Body of pancreas (tissue), 4 donors: Measurements from ENCODE around the gene SDF2. TPM values are rescaled to one million over a fixed set of nuclear protein-coding genes. Genes with fewer than 3 reads are reported as not detected.

Experiments used
- ATAC-seq: fragments of 150-250 bp; one replicate; pipeline ENCODE4 v1.9.1; 2016
- DNase-seq, 4 donors: peaks; one replicate each; pipeline ENCODE4 v3.0.0-alpha.2; 2019
- H3K27ac ChIP-seq, 4 donors: fragments of 200-600 bp; sonication (generic); 1 replicate in 3 of 4; 2 replicates in 1 of 4; pipeline versions ENCODE4 v1.5.1 to v1.6.1; 2016 to 2019; ENCODE audit warnings: mild to moderate bottlenecking in 1 of 4, mixed read lengths in 1 of 4, moderate library complexity in 1 of 4
- H3K27me3 ChIP-seq, 2 donors: fragments of 200-600 bp; sonication (generic); one replicate each; pipeline ENCODE4 v1.6.0; 2016; ENCODE audit warnings: mild to moderate bottlenecking in 1 of 2
- H3K36me3 ChIP-seq, 2 donors: fragments of 200-600 bp; sonication (generic); replicated peaks in 1 of 2; 2 replicates each; pipeline ENCODE4 v1.5.1; 2016; ENCODE audit warnings: low read depth in 2 of 2; ENCODE audit not compliant: insufficient read depth in 1 of 2
- H3K4me1 ChIP-seq: fragments of 200-600 bp; sonication (generic); one replicate; pipeline ENCODE4 v1.6.0; 2016
- H3K4me3 ChIP-seq, 2 donors: fragments of 200-600 bp; sonication (generic); 1 replicate in 1 of 2; 2 replicates in 1 of 2; pipeline ENCODE4 v1.5.1; 2016 to 2019
- H3K9me3 ChIP-seq, 3 donors: fragments of 200-600 bp; sonication (generic); 1 replicate in 2 of 3; 2 replicates in 1 of 3; pipeline ENCODE4 v1.5.1; 2016
- CTCF ChIP-seq, 7 experiments: fragments of 450-650 bp in 4 of 7; fragments of 200-600 bp in 3 of 7; sonication (generic) in 3 of 7; IDR thresholded peaks; one replicate each; pipeline ENCODE4 v1.5.1; 2016 to 2019; ENCODE audit warnings: antibody characterized with exemption in 7 of 7
- POLR2A ChIP-seq, 3 donors: fragments of 450-650 bp; IDR thresholded peaks; one replicate each; pipeline ENCODE4 v1.6.1; 2016; ENCODE audit warnings: antibody characterized with exemption in 3 of 3, mild to moderate bottlenecking in 2 of 3
- WGBS, 2 donors: methylation state at CpG; one replicate each; pipeline ENCODE4 v1.1.5; 2017; 5-methylcytosine and 5-hydroxymethylcytosine counted together
- intact Hi-C: fragments of 100-400 bp; cut with DNase I; formaldehyde crosslinking; loops from one replicate; pipeline ENCODE4 v1.15.1; 2023
- total RNA-seq, 2 donors: library from RNA; depleted of rRNA; stranded (reverse); fragments of >200 nt; gene quantifications; one replicate each; pipeline ENCODE4 v1.1.0, GENCODE V29; 2016

Gene SDF2
- total RNA-seq, 2 donors from 2014 or later: 13.8 to 22.8 TPM

- 63 to 68% methylated on average over 2 to 3 of the region's 3 CpGs for WGBS, 2 donors
- Histone ChIP-seq H3K27me3 (no peaks in the 10 kb centered on the region), H3K9me3 (no peaks in the 10 kb centered on the region), H3K4me3 (no peak overlapping the region), H3K27ac (no peak overlapping the region), H3K36me3 (peaks cover 0 to 47% of the 10 kb centered on the region in 2 donors), H3K4me1 (peaks cover 9% of the 10 kb centered on the region)
- TF ChIP-seq CTCF (IDR thresholded peaks at IDR 0.05): no peak
- no peak for TF ChIP-seq POLR2A (IDR thresholded peaks at IDR 0.05)
- DNase-seq (no peak), ATAC-seq (no peak)
- intact Hi-C loops: no loop called here
Observed at GRCh38 chr17:28702752-28703150, 41.0 kb upstream of the SDF2 start.

- no peak for DNase-seq
- 64 to 72% methylated on average over 8 to 9 of the region's 10 CpGs for WGBS, 2 donors
- no peak overlapping the region for H3K27ac ChIP-seq
- peaks cover 0 to 53% of the 10 kb centered on the region in 2 donors for H3K36me3 ChIP-seq
- TF ChIP-seq POLR2A (IDR thresholded peaks at IDR 0.05) (no peak), CTCF (IDR thresholded peaks at IDR 0.05) (no peak)
- no peak for ATAC-seq
- no peaks in the 10 kb centered on the region for H3K27me3 ChIP-seq
- H3K4me3 ChIP-seq: no peak overlapping the region
- intact Hi-C loops: no loop called here
- H3K4me1 ChIP-seq: peaks cover 9% of the 10 kb centered on the region
- no peaks in the 10 kb centered on the region for H3K9me3 ChIP-seq
Observed at GRCh38 chr17:28702026-28702751, 40.5 kb upstream of the SDF2 start.

GRCh38 chr17:28700830-28701492 is 39.3 kb upstream of the SDF2 start:
- peaks cover 9% of the 10 kb centered on the region for H3K4me1 ChIP-seq
- intact Hi-C loops: no loop called here
- H3K27me3 ChIP-seq: no peaks in the 10 kb centered on the region
- no peak for TF ChIP-seq POLR2A (IDR thresholded peaks at IDR 0.05)
- no peak for TF ChIP-seq CTCF (IDR thresholded peaks at IDR 0.05)
- DNase-seq (no peak), ATAC-seq (no peak)
- H3K27ac ChIP-seq: no peak overlapping the region
- H3K9me3 ChIP-seq: no peaks in the 10 kb centered on the region
- H3K4me3 ChIP-seq: no peak overlapping the region
- WGBS, 2 donors: 87 to 90% methylated on average over 9 to 10 of the region's 10 CpGs
- peaks cover 0 to 57% of the 10 kb centered on the region in 2 donors for H3K36me3 ChIP-seq

- no peak overlapping the region for H3K4me3 ChIP-seq
- no peak for DNase-seq
- peaks cover 0 to 61% of the 10 kb centered on the region in 2 donors for H3K36me3 ChIP-seq
- intact Hi-C loops: no loop called here
- no peak for ATAC-seq
- TF ChIP-seq POLR2A (IDR thresholded peaks at IDR 0.05) (no peak), CTCF (IDR thresholded peaks at IDR 0.05) (no peak)
- H3K4me1 ChIP-seq: peaks cover 9% of the 10 kb centered on the region
- whole genome bisulfite sequencing, 2 donors: 81 to 84% methylated on average over 5 to 8 of the region's 8 CpGs
- H3K27me3 ChIP-seq: no peaks in the 10 kb centered on the region
- H3K9me3 ChIP-seq: no peaks in the 10 kb centered on the region
- H3K27ac ChIP-seq: no peak overlapping the region
Observed at GRCh38 chr17:28700278-28700677, 38.6 kb upstream of the SDF2 start.
